ENCODE results near the gene DNAH11.
"Not testable (repeated sequence)": the region's sequence is repeated elsewhere in the genome, so short reads cannot be mapped to it uniquely, and the experiment has no call there.

Gene DNAH11

DNA sequence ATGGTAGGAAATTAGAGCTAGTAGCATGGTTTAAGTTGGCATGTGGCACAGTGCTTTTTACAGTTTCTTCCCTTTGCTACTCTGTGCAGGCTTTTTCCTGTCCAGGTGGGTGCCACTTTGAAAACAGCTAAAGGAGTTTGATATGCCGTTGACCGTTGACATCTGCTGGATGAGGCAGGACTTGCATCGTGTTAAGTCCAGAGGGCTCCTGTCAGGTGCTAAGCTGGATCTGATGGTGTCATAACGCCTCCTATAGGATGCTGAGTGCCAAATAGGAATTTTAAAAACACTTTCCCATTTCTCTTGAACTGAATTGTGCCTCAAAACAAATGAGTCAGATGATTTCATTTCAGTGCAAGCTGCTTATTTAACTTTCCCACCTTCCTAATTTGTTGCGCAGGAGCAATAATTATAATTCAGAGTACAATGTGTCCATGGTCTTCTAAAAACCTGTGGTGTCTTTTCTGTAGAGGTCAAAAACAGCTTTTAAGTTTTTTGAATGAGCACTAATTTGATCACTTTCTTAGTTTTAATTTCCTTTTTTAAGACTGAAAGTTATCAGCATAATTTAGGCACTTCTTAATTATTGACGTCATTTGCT is 224.6 kb downstream of the DNAH11 start:
- DNase-seq: peak in 5 of 10 donors; percentile 7 to 84 (median 27)
- intact Hi-C loops (cut with DNase I): loop anchor here (5.0 kb wide), 2 partner anchors 315 to 510 kb away; no protein-coding TSS in a partner anchor

GRCh38 chr7:21768279-21768678 is 225.4 kb downstream of the DNAH11 start:
- intact Hi-C loops (cut with DNase I): loop anchor here (5.0 kb wide), 2 partner anchors 314 to 511 kb away; no protein-coding TSS in a partner anchor
- DNase-seq: no peak

DNA sequence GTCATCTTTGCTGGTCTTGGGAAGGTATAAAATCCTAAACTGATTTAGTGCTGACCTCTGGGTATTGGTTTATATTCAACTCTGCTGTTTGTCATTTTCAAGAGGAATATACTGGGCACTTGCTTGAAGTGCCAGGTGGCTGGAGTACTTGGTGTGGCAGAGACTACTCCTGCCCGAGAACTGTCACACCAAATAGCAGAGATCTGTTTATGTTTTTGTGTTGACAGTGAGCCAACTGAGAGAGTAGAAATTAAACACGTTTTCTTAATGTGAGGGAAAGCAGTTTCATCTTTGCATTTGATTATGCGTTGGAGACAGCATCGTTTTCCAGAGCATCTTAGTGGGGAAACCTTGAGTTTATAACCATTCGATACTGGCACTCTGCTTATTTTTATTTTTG is 228.4 kb downstream of the DNAH11 start:
- DNase-seq: no peak
- intact Hi-C loops (cut with DNase I): loop anchor here (5.0 to 10.0 kb wide), 2 partner anchors 174 to 231 kb away; partner anchors contain the start of gene CDCA7L

GRCh38 chr7:21771906-21772610 is 229.2 kb downstream of the DNAH11 start:
- intact Hi-C loops (cut with DNase I): loop anchor here (5.0 to 10.0 kb wide), 2 partner anchors 173 to 230 kb away; partner anchors contain the start of gene CDCA7L
- DNase-seq: peak in 2 of 10 donors; percentile 11 to 18

GRCh38 chr7:21773326-21773725 is 230.5 kb downstream of the DNAH11 start:
- intact Hi-C loops (cut with DNase I): loop anchor here (5.0 to 10.0 kb wide), 2 partner anchors 171 to 229 kb away; partner anchors contain the start of gene CDCA7L
- no peak for DNase-seq

DNA sequence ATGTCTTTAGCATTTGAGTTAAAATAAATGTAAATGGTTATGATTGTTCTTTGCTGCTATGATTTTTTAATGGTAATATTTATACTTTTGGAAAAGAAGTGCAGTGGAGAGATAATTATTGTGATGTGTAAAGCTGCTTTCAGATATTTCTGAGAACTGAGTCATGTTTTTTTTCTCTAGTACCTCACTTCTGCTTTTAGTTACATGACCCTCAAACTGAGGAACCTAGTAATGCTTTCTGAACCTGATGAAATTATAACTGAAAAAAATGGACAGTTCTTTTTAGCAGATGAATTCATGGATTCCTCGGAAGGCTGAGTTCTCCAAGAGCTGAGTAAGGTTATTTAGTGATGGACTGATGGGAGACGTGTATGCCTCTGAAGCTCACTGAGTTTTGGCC is 235.1 kb downstream of the DNAH11 start:
- DNase-seq: no peak
- intact Hi-C loops (cut with DNase I): loop anchor here (10.0 kb wide), 1 partner anchor 167 kb away; the partner anchor contains the start of gene CDCA7L

- intact Hi-C loops (cut with DNase I): loop anchor here (10.0 kb wide), 1 partner anchor 166 kb away; the partner anchor contains the start of gene CDCA7L
- no peak for DNase-seq
These were observed 236.1 kb downstream of the DNAH11 start for GRCh38 chr7:21778953-21779352.

GRCh38 chr7:21782996-21783395 is 240.2 kb downstream of the DNAH11 start:
- intact Hi-C loops (cut with DNase I): no loop called here

DNA sequence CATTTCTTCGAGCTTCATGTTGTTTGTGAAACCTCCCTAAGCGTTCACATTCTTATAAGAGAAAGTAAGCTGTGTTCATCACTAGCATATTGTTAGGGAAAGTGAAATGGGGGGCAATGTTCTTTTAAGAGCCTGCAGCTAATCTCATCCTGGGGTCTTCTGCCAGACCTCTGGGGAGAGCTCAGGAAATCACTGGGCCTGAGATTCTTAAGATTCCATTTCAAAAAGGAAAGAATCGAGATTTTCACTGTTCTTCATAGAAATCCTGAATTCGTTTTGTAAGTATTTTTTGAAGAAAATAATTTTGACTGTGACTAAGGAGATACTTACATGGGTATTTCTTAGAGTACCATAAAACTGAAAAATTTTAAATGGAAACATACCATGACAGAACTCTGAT is 242.2 kb downstream of the DNAH11 start:
- DNase-seq: no peak
- intact Hi-C loops (cut with DNase I): no loop called here

More at GRCh38 chr7:21782996-21783395, 240.2 kb downstream of the DNAH11 start:
- no peak for DNase-seq

GRCh38 chr7:21805791-21806190 is 263.0 kb downstream of the DNAH11 start:
- DNase-seq: no peak
- intact Hi-C loops (cut with DNase I): no loop called here

DNA sequence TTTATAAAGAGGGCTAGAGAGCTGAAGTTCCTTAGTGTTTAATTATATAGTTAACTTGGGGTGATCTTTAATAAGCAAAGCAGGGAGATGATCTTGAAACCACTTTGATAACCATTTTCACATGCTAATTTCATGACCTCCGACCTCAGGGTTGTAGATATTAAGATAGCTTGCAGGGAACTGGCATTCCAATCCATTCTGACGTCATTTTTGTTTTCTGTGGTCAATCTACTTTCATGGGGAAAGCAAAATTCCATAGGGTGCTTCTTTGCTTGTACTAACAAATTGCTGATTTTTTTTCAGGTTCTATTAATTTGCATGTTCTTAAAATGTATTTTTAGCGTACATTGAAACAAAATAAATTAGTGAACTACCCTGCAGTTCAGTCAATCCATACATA is 263.5 kb downstream of the DNAH11 start:
- DNase-seq: no peak
- intact Hi-C loops (cut with DNase I): no loop called here

GRCh38 chr7:21819048-21819447 is 276.2 kb downstream of the DNAH11 start:
- intact Hi-C loops (cut with DNase I): no loop called here
- DNase-seq: no peak

DNA sequence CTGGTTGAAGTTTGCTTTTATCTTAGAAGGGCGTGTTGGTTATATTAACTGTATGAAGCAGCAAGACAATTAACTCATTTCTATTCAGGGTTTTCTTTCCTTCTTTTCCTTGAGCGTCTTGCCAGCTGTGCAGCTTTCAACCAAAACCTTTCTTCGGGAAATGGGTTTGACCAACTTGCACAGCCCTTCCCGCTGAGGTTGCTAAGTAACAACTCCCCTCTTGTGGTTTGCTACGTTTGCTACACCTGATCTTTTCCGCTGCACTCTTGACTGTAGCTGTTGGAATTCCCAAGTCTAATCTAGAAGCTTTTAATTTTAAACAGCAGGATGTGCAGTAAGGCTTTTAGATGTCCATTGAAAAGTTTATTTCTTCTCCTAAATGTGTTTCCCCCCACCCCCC is 286.0 kb downstream of the DNAH11 start:
- DNase-seq: no peak
- intact Hi-C loops (cut with DNase I): no loop called here

DNA sequence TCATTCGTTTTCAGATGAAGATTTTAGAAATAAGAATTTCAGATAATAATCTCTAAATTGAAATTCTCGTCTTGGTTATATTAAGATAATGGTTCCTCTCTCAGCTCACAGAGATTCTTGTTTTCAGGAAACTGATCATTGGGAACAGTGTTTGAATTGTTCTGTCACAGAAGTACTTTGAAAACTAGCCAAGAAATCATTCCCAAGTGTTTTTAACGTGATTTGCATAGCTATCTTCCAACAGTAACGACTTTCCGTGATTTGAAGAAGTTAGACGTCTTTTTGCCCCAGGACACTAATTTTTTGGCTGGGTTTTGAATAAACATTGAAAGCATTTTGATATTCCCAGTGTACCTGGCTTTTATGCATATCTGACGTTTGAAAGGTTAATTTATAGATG is 286.9 kb downstream of the DNAH11 start:
- intact Hi-C loops (cut with DNase I): no loop called here
- no peak for DNase-seq

DNA sequence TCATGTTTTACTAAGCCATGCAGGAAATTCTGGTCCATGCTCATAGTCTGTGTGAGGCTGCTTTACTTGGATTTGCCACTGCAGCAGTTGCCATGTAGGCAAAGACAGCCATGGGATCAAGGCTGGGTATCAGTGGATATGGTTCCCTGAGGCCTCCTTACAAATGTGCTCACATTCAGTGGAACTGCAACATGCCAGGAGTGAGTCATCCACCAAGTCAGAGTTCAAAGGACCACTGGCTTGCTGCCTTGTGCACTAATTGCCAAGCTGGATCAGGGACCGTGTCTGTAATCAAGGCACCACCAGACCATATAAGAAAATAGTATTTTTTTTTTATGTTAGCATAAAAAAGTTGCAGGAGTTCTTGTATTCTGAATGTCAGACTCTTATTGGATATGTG is 301.9 kb downstream of the DNAH11 start:
- DNase-seq: no peak
- intact Hi-C loops (cut with DNase I): no loop called here

GRCh38 chr7:21850531-21851285 is 307.9 kb downstream of the DNAH11 start:
- no peak for DNase-seq
- intact Hi-C loops (cut with DNase I): no loop called here

GRCh38 chr7:21851559-21851967 is 308.7 kb downstream of the DNAH11 start:
- DNase-seq: no peak
- intact Hi-C loops (cut with DNase I): no loop called here

GRCh38 chr7:21865631-21866204 is 322.9 kb downstream of the DNAH11 start:
- DNase-seq; intact Hi-C loops (cut with DNase I): not testable (repeated sequence)

DNA sequence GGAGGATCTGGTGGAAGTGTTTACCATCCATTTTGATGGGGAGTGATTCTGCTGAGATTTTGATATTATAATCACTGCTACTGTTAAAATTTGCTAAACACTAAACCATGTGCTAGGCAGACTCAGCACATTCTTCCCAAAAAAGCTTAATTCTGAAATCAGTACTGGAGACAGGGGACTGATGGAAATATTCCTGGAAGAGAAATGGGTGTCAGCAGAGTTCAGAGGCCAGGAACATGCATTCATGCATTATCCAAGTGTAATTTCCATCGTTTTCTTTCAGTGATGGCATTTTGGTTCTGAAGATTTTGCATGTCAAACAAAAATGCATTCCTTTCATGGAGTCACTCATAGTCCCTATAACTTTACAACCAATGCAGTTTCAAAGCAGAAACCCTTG is 323.9 kb downstream of the DNAH11 start:
- no peak for DNase-seq
- intact Hi-C loops (cut with DNase I): no loop called here

- no peak for DNase-seq
- intact Hi-C loops (cut with DNase I): no loop called here
These were observed 324.4 kb downstream of the DNAH11 start for GRCh38 chr7:21867226-21867625.

Measured in posterior cingulate gyrus (tissue), 11 donors.